Fibroblast of skin of left quadriceps (primary cell): ENCODE data around the gene RGPD6.
"Not testable (repeated sequence)": the region's sequence is repeated elsewhere in the genome, so short reads cannot be mapped to it uniquely, and the experiment has no call there.

Experiments
- DNase-seq, 2 experiments: peaks; one replicate each; pipeline ENCODE4 v3.0.0-alpha.2; 2013; ENCODE audit warnings: low read depth in 2 of 2

The RGPD6 gene

DNA sequence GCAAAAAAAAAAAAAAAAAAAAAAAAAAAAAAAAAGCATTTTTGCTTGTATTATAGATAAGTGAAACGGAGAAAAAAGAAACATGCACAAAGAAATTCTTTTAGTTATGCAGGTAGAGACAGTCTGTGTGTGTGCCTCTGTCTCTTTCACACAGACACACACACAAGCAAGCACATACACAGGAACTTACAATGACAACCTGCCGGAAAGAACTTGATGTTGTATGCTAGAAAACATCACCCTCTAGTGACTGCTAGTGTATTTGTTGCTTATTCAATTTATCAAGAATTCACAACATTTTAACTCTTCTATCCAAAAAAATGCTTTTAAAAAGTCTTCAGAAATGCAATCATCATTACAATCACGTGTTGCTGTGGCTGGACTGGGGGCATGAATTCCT, 95.8 kb downstream of the RGPD6 start:
- DNase-seq: not testable (repeated sequence)

DNA sequence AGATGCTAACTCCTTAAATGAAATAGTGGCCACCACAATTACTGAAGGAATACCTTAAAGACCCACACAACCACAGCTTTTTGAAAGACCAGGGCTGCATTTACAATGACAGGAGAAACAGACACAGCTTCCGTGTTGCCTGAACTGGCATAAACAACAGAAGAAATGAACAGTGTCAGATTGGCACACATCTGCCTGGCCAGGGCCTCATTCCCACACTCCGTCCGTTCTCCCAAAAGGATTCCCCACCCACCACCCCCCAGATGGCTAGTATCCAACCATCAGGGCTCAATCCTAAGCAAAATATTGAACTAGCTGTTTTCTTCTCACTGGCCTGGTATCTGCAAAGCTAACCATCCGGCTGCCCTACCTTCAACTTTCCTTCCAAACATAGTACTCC, 96.9 kb downstream of the RGPD6 start:
- DNase-seq: not testable (repeated sequence)

DNA sequence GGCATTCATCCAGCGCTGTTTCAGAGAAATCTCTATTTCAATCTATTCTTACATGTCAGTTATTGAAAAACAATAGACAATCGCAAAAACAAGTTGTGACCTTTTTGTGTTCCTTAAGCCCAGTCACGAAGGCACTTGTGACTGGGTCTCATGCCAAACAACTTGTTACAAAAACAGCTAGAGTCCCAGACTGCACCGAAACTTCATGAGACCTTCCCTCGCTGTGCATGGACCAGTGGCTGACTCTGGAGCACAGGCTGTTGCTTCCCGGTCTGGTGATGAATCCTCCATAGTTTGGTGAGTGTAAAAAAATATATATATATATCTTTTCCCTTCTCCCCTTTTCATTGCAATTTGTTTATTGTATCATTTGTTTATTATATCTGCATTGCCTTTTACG, 99.7 kb downstream of the RGPD6 start:
- not testable (repeated sequence) for DNase-seq

DNA sequence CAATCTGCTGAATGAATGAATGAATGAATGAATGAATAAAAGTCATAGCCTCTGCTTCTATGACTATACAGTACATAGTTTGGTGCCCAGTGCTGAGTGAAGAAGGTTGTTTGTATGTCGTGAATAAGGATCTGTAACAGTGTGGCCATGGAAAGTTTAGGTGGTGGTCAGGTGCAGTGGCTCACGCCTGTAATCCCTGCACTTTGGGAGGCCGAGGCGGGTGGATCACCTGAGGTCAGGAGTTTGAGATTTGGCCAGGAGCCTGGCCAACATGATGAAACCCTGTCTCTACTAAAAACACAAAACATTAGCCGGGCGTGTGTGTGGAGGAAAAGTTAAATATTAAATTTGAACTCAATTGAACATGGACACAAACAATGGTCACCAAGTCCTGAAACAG, 100.1 kb downstream of the RGPD6 start:
- DNase-seq: not testable (repeated sequence)

DNA sequence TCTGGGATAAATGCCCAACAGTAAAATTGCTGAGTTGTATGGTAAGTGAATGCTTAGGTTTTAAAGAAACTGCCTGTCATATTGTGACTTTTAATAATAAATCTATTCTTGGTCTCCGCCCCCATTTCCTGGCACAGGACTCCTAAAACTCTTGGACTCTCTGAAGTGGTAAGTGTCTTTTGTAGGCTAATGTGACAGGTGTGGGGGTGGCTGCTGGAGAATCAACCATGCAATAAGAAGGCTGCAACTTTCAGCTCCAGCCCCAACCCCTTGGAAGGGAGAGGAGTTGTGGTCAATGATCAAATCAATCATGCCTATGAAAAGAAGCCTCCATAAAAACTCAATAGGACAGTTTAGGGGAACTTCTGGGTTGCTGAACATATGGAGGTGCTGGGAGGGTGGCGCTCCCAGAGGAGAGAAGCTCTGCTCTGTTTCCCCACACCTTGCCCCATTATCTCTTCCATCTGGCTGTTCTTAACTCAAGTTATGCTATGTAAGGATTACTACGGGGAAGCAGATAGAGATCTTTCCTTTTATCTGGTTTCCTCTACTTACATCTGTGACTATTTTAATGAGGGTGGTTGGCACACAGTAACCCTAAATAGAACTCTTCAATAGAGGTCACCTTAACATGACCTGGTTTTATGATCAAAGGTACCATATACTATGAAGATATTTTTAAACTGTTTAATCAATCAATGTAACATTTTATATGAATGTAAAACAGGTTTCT, 101.2 kb downstream of the RGPD6 start:
- DNase-seq: not testable (repeated sequence)

DNA sequence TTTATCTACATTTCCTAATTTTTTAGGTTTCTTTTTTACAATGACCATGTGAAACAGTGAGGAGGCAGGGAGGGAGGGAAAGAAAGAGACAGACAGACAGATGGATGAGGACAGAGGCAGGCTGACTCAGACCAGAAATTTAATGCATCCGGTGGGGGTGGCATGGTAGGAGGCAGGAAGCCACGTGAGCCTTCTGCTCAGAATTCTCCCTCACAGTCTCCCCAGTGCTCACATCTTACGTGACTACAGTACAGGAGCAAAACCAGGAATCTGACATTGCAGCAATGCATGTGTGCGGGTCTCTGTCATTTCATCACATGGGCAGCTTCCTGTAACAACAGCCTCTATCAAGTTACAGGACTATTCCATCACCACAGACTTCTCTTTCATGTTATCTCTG, 102.1 kb downstream of the RGPD6 start:
- not testable (repeated sequence) for DNase-seq

DNA sequence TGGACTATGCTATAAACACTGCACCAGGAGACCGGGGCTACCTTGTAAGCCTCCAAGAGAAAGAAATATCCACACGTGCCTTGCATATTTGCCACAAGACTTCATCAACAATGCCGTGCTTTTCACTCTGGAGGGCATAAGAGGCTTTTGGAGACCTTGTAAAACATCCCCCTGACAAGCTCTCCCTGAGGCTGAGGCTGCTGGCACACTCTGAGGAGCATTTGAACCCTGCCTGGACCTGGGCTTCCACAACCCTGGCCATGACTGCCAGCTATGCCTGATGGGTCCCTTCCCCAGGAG, 104.0 kb downstream of the RGPD6 start:
- not testable (repeated sequence) for DNase-seq

DNA sequence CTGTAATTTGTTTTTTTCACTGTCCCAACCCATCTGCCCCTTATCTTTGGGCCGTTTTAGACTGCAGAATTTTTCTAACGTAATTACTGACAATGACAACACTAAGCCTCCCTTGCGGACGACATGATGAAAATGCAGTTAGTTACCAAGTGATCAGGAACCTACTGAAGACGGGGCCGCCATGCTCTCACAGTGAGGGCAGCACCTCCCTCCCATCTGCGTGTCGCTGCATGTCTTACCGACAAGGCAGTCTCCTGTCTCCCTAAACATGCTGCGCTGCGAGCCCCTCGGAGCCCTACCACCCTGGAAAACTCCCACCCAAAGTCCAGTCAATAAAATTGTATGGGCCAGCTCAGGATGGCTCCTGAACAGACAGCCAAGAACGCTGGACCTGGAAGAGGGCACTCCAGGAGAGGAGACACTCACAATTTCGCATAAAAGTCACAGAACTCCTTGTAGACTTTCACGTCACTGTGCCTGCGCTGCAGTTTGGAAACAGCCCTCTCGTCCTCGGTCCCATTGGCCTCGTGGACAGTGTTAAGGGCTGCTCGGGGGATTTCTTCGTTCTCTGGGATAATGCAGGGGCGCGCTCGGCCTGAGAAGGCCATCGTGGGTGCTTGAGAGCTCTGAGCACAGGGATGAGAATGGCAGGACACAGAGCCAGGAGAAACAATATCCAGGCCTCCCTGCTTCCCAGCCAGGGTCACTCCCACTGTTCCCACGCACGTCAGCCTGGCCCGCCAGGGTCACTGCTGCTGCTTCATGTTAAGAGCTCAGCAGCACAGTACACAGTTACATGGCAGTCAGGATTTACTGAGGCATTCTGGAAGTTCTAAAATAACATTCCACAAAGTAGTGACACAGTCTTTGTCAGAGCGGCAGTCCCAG, 104.6 kb downstream of the RGPD6 start, which contains the start of gene LIMS4:
Gene LIMS4, minus strand, starts transcription at position 646 of the 888 bp plus-strand sequence. Its CDS starts 38 bp downstream, at position 608.
- not testable (repeated sequence) for DNase-seq

DNA sequence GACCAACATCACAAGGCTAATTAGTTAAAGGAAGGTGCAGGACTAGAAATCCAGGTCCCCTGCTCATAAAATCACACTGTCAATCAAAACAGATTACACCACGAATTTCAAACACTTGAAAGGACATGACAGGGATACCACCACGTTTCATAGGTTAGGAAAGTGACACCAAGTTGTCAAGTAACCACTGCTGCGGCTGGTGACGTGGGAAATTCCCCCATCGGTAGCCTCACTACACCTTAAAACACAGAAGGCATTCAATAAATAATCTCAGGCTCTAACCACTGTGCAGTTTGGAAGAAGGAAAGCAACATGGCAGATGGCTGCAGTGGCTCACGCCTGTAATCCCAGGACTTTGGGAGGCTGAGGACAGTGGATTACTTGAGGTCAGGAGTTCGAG, 108.1 kb downstream of the RGPD6 start:
- not testable (repeated sequence) for DNase-seq

DNA sequence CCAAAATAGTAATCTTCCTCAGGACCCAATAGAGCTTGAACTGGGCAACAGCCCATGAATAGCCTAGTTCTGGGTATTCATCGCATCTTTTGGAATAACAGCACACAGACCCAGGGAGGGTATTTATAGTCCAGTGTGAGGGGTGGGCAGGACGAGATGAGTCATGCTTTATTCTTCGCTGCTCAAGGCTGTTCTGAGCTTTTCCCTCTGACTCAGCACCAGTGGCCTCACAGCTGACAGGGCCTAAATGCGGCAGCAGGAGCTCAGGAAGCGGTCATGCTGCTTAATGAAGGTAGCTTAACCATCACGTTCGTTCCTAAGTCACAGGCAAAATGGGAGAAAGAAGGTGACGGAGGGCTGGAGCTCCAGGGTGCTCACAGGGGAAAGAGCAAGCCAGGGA, 111.7 kb downstream of the RGPD6 start:
- not testable (repeated sequence) for DNase-seq
